Neural cell (in vitro differentiated cells): Measurements from ENCODE around the gene UQCRHL. TPM values are rescaled to one million over a fixed set of nuclear protein-coding genes. Genes with fewer than 3 reads are reported as not detected.

Experiments used
- H2AFZ ChIP-seq: fragments of 200-600, 300-800 bp; sonication (generic), shearing (Covaris generic); 2 replicates; pipeline ENCODE4 v1.6.0; 2014; ENCODE audit warnings: low read depth, mild to moderate bottlenecking, antibody characterized with exemption, low read length, moderate library complexity
- H3F3A ChIP-seq: fragments of 200-600 bp; shearing (Covaris generic); 2 replicates; pipeline ENCODE4 v1.6.1; 2016; ENCODE audit warnings: mild to moderate bottlenecking, moderate library complexity, mixed read lengths, antibody characterized with exemption, low read length; ENCODE audit not compliant: insufficient read depth, poor library complexity, severe bottlenecking
- H3K27ac ChIP-seq: fragments of 200-600, 300-800 bp; sonication (generic), shearing (Covaris generic); 2 replicates; pipeline ENCODE4 v1.5.1; 2014; ENCODE audit warnings: mild to moderate bottlenecking, low read length, moderate library complexity
- H3K27me3 ChIP-seq: fragments of 300-800, 200-600 bp; sonication (generic), shearing (Covaris generic); 2 replicates; pipeline ENCODE4 v1.6.0; 2014; ENCODE audit warnings: mild to moderate bottlenecking, low read depth, low read length, moderate library complexity; ENCODE audit not compliant: insufficient read depth
- H3K36me3 ChIP-seq: fragments of 300-800, 200-600 bp; sonication (generic), shearing (Covaris generic); 2 replicates; pipeline ENCODE4 v1.5.1; 2014; ENCODE audit warnings: mild to moderate bottlenecking, antibody characterized with exemption, low read length, moderate library complexity; ENCODE audit not compliant: insufficient read depth
- H3K4me2 ChIP-seq: fragments of 300-800, 200-600 bp; sonication (generic), shearing (Covaris generic); 2 replicates; pipeline ENCODE4 v1.6.0; 2014; ENCODE audit warnings: mild to moderate bottlenecking, low read length
- H3K4me3 ChIP-seq: fragments of 300-800, 200-600 bp; sonication (generic), shearing (Covaris generic); 2 replicates; pipeline ENCODE4 v1.5.1; 2014; ENCODE audit warnings: mild to moderate bottlenecking, low read length, moderate library complexity
- H3K79me2 ChIP-seq: fragments of 200-600 bp; shearing (Covaris generic); replicated peaks from 2 replicates; pipeline ENCODE4 v1.6.0; 2014; ENCODE audit warnings: mild to moderate bottlenecking, low read length, moderate library complexity; ENCODE audit not compliant: insufficient read depth
- H3K9ac ChIP-seq: fragments of 300-800, 200-600 bp; sonication (generic), shearing (Covaris generic); 2 replicates; pipeline ENCODE4 v1.6.1; 2016; ENCODE audit warnings: mild to moderate bottlenecking, low read length, mixed read lengths
- H3K9me2 ChIP-seq: fragments of 200-600 bp; shearing (Covaris generic); 2 replicates; pipeline ENCODE4 v1.6.1; 2016; ENCODE audit warnings: mild to moderate bottlenecking, low read length, mixed read lengths; ENCODE audit not compliant: insufficient read depth
- H3K9me3 ChIP-seq: fragments of 200-600, 300-800 bp; sonication (generic), shearing (Covaris generic); 2 replicates; pipeline ENCODE4 v1.6.1; 2016; ENCODE audit warnings: mild to moderate bottlenecking, mixed run types, low read length, moderate library complexity, mixed read lengths
- H4K20me1 ChIP-seq: fragments of 200-600 bp; shearing (Covaris generic); 2 replicates; pipeline ENCODE4 v1.6.1; 2016; ENCODE audit warnings: mild to moderate bottlenecking, mixed run types; ENCODE audit not compliant: insufficient read depth
- CTCF ChIP-seq: fragments of 450-650 bp; IDR thresholded peaks from 2 replicates; pipeline ENCODE4 v1.5.1; 2014; ENCODE audit warnings: antibody characterized with exemption, mild to moderate bottlenecking, moderate library complexity; ENCODE audit not compliant: poor library complexity, severe bottlenecking
- EP300 ChIP-seq: fragments of 450-650 bp; conservative IDR thresholded peaks from 2 replicates; pipeline ENCODE4 v1.6.1; 2014; ENCODE audit warnings: antibody characterized with exemption, mild to moderate bottlenecking, moderate library complexity; ENCODE audit not compliant: poor library complexity, severe bottlenecking
- EZH2 ChIP-seq: fragments of 200-600, 300-800 bp; shearing (Covaris generic), sonication (generic); IDR thresholded peaks from 2 replicates; pipeline ENCODE4 v1.6.1; 2014; ENCODE audit warnings: antibody characterized with exemption, low read length, borderline replicate concordance, mild to moderate bottlenecking; ENCODE audit not compliant: insufficient read depth, poor library complexity, severe bottlenecking
- MXI1 ChIP-seq: fragments of 450-650 bp; conservative IDR thresholded peaks from 2 replicates; pipeline ENCODE4 v1.6.1; 2014; ENCODE audit warnings: antibody characterized with exemption, mild to moderate bottlenecking; ENCODE audit not compliant: poor library complexity, severe bottlenecking
- POLR2AphosphoS5 ChIP-seq: IDR thresholded peaks from 2 replicates; pipeline ENCODE4 v1.6.1; 2012
- RAD21 ChIP-seq: fragments of 450-650 bp; conservative IDR thresholded peaks from 2 replicates; pipeline ENCODE4 v1.6.1; 2014; ENCODE audit warnings: antibody characterized with exemption, mild to moderate bottlenecking, moderate library complexity
- REST ChIP-seq: IDR thresholded peaks from 2 replicates; pipeline ENCODE4 v1.6.1; 2012; ENCODE audit warnings: borderline replicate concordance
- SMC3 ChIP-seq: fragments of 450-650 bp; conservative IDR thresholded peaks from 2 replicates; pipeline ENCODE4 v1.6.1; 2014; ENCODE audit warnings: antibody characterized with exemption, mild to moderate bottlenecking, moderate library complexity; ENCODE audit not compliant: poor library complexity
- TAF1 ChIP-seq: IDR thresholded peaks from 2 replicates; pipeline ENCODE4 v1.6.1; 2012; ENCODE audit warnings: low read depth
- polyA plus RNA-seq: library from polyadenylated mRNA; depleted of rRNA; stranded (reverse); fragments of >200 nt; gene quantifications from 2 replicates; pipeline ENCODE4 v1.2.3, GENCODE V29; 2014

Gene UQCRHL
- polyA plus RNA-seq, 1 donor from 2014 or later: 6.1 TPM

- Histone ChIP-seq H3K9me2 (no peaks in the 10 kb centered on the region), H3K9ac (peak overlapping the region; percentile 89), H3K27ac (peak overlapping the region; percentile 97), H3K9me3 (no peaks in the 10 kb centered on the region), H3K79me2 (peaks cover 80% of the 10 kb centered on the region), H4K20me1 (no peaks in the 10 kb centered on the region), H2AFZ (no peak overlapping the region), H3K27me3 (no peaks in the 10 kb centered on the region), H3K36me3 (no peaks in the 10 kb centered on the region), H3F3A (peaks cover 10% of the 10 kb centered on the region), H3K4me3 (peak overlapping the region; percentile 98), H3K4me2 (peak overlapping the region; percentile 20)
- TF ChIP-seq MXI1: no peak
- TF ChIP-seq EZH2: no peak
- no peak for TF ChIP-seq REST
- no peak for TF ChIP-seq EP300
- TF ChIP-seq RAD21: no peak
- TF ChIP-seq CTCF: no peak
- no peak for TF ChIP-seq TAF1
- TF ChIP-seq SMC3: no peak
- TF ChIP-seq POLR2AphosphoS5: no peak
These were observed 44.8 kb upstream of the UQCRHL start for GRCh38 chr1:15852036-15852827.

GRCh38 chr1:15851210-15852035, 44.0 kb upstream of the UQCRHL start:
- Histone ChIP-seq H3K4me3 (peak overlapping the region; percentile 98), H3K36me3 (no peaks in the 10 kb centered on the region), H3K27ac (peak overlapping the region; percentile 97), H3K9me3 (no peaks in the 10 kb centered on the region), H3K9ac (peak overlapping the region; percentile 89), H3K9me2 (no peaks in the 10 kb centered on the region), H4K20me1 (no peaks in the 10 kb centered on the region), H3K4me2 (peak overlapping the region; percentile 97), H3K27me3 (no peaks in the 10 kb centered on the region), H3K79me2 (peaks cover 77% of the 10 kb centered on the region), H2AFZ (no peak overlapping the region), H3F3A (peaks cover 10% of the 10 kb centered on the region)
- TF ChIP-seq REST (no peak), EP300 (no peak), SMC3 (no peak), POLR2AphosphoS5 (no peak), EZH2 (no peak), MXI1 (no peak), RAD21 (no peak), TAF1 (no peak), CTCF (no peak)
